Tibial artery (tissue), 4 donors: ENCODE data around the gene NOXO1.
"Not testable (repeated sequence)": the region's sequence is repeated elsewhere in the genome, so short reads cannot be mapped to it uniquely, and the experiment has no call there.

Experiments used
- DNase-seq, 2 donors: peaks; one replicate each; pipeline ENCODE4 v3.0.0-alpha.2; 2019
- H3K27ac ChIP-seq, 2 donors: fragments of 200-600 bp; sonication (generic) in 1 of 2; 1 replicate in 1 of 2; 2 replicates in 1 of 2; pipeline ENCODE4 v1.5.1; 2018 to 2019; ENCODE audit warnings: mild to moderate bottlenecking in 1 of 2
- H3K27me3 ChIP-seq, 2 donors: fragments of 200-600 bp; sonication (generic) in 1 of 2; one replicate each; pipeline versions ENCODE4 v1.5.1 to v1.6.0; 2016 to 2019
- H3K36me3 ChIP-seq, 3 donors: fragments of 200-600 bp; sonication (generic) in 2 of 3; one replicate each; pipeline ENCODE4 v1.5.1; 2016 to 2019; ENCODE audit warnings: mild to moderate bottlenecking in 2 of 3
- H3K4me1 ChIP-seq, 4 donors: fragments of 200-600 bp; sonication (generic) in 2 of 4; 1 replicate in 3 of 4; 2 replicates in 1 of 4; pipeline ENCODE4 v1.5.1; 2016 to 2019
- H3K4me3 ChIP-seq, 2 donors: fragments of 200-600 bp; sonication (generic) in 1 of 2; 1 replicate in 1 of 2; 2 replicates in 1 of 2; pipeline ENCODE4 v1.5.1; 2018 to 2019; ENCODE audit warnings: mild to moderate bottlenecking in 2 of 2
- H3K9me3 ChIP-seq, 3 donors: fragments of 200-600 bp; sonication (generic) in 1 of 3; one replicate each; pipeline ENCODE4 v1.5.1; 2016 to 2019
- intact Hi-C: fragments of 100-400 bp; cut with DNase I; formaldehyde crosslinking; loops from one replicate; pipeline ENCODE4 v1.15.0; 2023; ENCODE audit warnings: low total_unique reads
- TF ChIP-seq, protein P1 (sequence below), 2 experiments: fragments of 200-600 bp in 1 of 2; fragments of 450-650 bp in 1 of 2; IDR thresholded peaks; one replicate each; pipeline ENCODE4 v1.5.1; 2017 to 2019; ENCODE audit warnings: antibody characterized with exemption in 2 of 2, mild to moderate bottlenecking in 1 of 2, moderate library complexity in 1 of 2

The NOXO1 gene

GRCh38 chr16:1941162-1942046, 39.9 kb downstream of the NOXO1 start:
- Histone ChIP-seq H3K27me3 (no peaks in the 10 kb centered on the region), H3K27ac (peak overlapping the region; percentile 85 to 88), H3K9me3 (no peaks in the 10 kb centered on the region), H3K4me3 (peak overlapping the region; percentile 82 to 92), H3K4me1 (peaks cover 6 to 21% (median 14%) of the 10 kb centered on the region in 4 donors), H3K36me3 (peaks cover 40 to 46% (median 46%) of the 10 kb centered on the region in 3 donors)
- intact Hi-C loops, result no loop called here
- TF ChIP-seq, protein P1, sequence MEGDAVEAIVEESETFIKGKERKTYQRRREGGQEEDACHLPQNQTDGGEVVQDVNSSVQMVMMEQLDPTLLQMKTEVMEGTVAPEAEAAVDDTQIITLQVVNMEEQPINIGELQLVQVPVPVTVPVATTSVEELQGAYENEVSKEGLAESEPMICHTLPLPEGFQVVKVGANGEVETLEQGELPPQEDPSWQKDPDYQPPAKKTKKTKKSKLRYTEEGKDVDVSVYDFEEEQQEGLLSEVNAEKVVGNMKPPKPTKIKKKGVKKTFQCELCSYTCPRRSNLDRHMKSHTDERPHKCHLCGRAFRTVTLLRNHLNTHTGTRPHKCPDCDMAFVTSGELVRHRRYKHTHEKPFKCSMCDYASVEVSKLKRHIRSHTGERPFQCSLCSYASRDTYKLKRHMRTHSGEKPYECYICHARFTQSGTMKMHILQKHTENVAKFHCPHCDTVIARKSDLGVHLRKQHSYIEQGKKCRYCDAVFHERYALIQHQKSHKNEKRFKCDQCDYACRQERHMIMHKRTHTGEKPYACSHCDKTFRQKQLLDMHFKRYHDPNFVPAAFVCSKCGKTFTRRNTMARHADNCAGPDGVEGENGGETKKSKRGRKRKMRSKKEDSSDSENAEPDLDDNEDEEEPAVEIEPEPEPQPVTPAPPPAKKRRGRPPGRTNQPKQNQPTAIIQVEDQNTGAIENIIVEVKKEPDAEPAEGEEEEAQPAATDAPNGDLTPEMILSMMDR (IDR thresholded peaks at IDR 0.05), result no peak
- DNase-seq, result peak in 1 of 2 donors; percentile 63

- no peak overlapping the region for H3K4me3 ChIP-seq
- TF ChIP-seq, protein P1 (IDR thresholded peaks at IDR 0.05), result no peak
- no peaks in the 10 kb centered on the region for H3K27me3 ChIP-seq
- no peak overlapping the region for H3K27ac ChIP-seq
- H3K36me3 ChIP-seq, result peaks cover 40 to 46% (median 46%) of the 10 kb centered on the region in 3 donors
- no peaks in the 10 kb centered on the region for H3K9me3 ChIP-seq
- DNase-seq, result no peak
- peaks cover 6 to 21% (median 14%) of the 10 kb centered on the region in 4 donors for H3K4me1 ChIP-seq
- intact Hi-C loops, result no loop called here
These were observed 40.8 kb downstream of the NOXO1 start for GRCh38 chr16:1940273-1941161.

DNA sequence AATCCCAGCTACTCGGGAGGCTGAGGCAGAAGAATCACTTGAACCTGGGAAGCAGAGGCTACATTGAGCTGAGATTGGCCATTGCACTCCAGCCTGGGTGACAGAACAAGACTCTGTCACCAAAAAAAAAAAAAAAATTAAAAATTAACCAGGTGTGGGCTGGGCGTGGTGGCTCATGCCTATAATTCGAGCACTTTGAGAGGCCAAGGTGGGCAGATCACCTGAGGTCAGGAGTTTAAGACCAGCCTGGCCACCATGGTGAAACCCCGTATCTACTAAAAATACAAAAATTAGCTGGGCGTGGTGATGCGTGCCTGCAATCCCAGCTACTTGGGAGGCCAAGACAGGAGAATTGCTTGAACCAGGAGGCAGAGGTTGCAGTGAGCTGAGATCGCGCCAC, 41.4 kb downstream of the NOXO1 start:
- DNase-seq, H3K4me3 ChIP-seq, H3K9me3 ChIP-seq, intact Hi-C loops, H3K27me3 ChIP-seq, H3K27ac ChIP-seq: not testable (repeated sequence)
- Histone ChIP-seq H3K4me1 (peaks cover 6 to 21% (median 14%) of the 10 kb centered on the region in 4 donors), H3K36me3 (peaks cover 40 to 46% (median 46%) of the 10 kb centered on the region in 3 donors)

GRCh38 chr16:1938910-1939309, 42.4 kb downstream of the NOXO1 start:
- peaks cover 6 to 20% (median 14%) of the 10 kb centered on the region in 4 donors for H3K4me1 ChIP-seq
- H3K27me3 ChIP-seq, result no peaks in the 10 kb centered on the region
- no peak overlapping the region for H3K4me3 ChIP-seq
- no peak for DNase-seq
- peaks cover 40 to 46% (median 46%) of the 10 kb centered on the region in 3 donors for H3K36me3 ChIP-seq
- H3K9me3 ChIP-seq, result no peaks in the 10 kb centered on the region
- intact Hi-C loops, result no loop called here
- TF ChIP-seq, protein P1 (IDR thresholded peaks at IDR 0.05), result no peak
- no peak overlapping the region for H3K27ac ChIP-seq

- TF ChIP-seq, protein P1 (IDR thresholded peaks at IDR 0.05), result no peak
- H3K4me1 ChIP-seq, result peaks cover 6 to 20% (median 13%) of the 10 kb centered on the region in 4 donors
- no peaks in the 10 kb centered on the region for H3K9me3 ChIP-seq
- no peak overlapping the region for H3K4me3 ChIP-seq
- no peaks in the 10 kb centered on the region for H3K27me3 ChIP-seq
- no peak overlapping the region for H3K27ac ChIP-seq
- peaks cover 40 to 46% (median 46%) of the 10 kb centered on the region in 3 donors for H3K36me3 ChIP-seq
- no peak for DNase-seq
- intact Hi-C loops, result no loop called here
These were observed 43.0 kb downstream of the NOXO1 start for GRCh38 chr16:1938316-1938715.
